Activated T-helper 1 cell treated with Interleukin-2 at 50 U/mL for 16 hours (primary cell): Measurements from ENCODE around the gene DBR1.

Experiments used
- DNase-seq: peaks from one replicate; pipeline ENCODE4 v3.0.0-alpha.2; 2020; ENCODE audit warnings: low read depth

DBR1 gene

GRCh38 chr3:138174421-138175131, at the start of gene DBR1:
TSS of gene DBR1 (minus strand) at chr3:138174921. CDS start at chr3:138174795, 126 bp downstream.
- DNase-seq: peak; percentile 55

- DNase-seq: no peak
Observed at GRCh38 chr3:138222942-138223287, 48.2 kb upstream of the DBR1 start.

- DNase-seq: no peak
Observed at GRCh38 chr3:138222131-138222941, 47.6 kb upstream of the DBR1 start.

GRCh38 chr3:138220788-138221187, 46.1 kb upstream of the DBR1 start:
- DNase-seq: no peak

GRCh38 chr3:138220242-138220641, 45.5 kb upstream of the DBR1 start:
- DNase-seq: no peak

- no peak for DNase-seq
Observed at GRCh38 chr3:138219255-138219654, 44.5 kb upstream of the DBR1 start.

- no peak for DNase-seq
Observed at GRCh38 chr3:138213398-138214085, 38.8 kb upstream of the DBR1 start.

GRCh38 chr3:138210528-138210927, 35.8 kb upstream of the DBR1 start:
- DNase-seq: no peak

GRCh38 chr3:138206196-138206595, 31.5 kb upstream of the DBR1 start:
- DNase-seq: no peak

GRCh38 chr3:138205527-138205926, 30.8 kb upstream of the DBR1 start:
- DNase-seq: no peak

- DNase-seq: no peak
Observed at GRCh38 chr3:138203938-138204337, 29.2 kb upstream of the DBR1 start.

- DNase-seq: no peak
Observed at GRCh38 chr3:138202945-138203701, 28.4 kb upstream of the DBR1 start.

GRCh38 chr3:138200424-138200823, 25.7 kb upstream of the DBR1 start:
- no peak for DNase-seq

GRCh38 chr3:138199851-138200250, 25.1 kb upstream of the DBR1 start:
- DNase-seq: no peak

- no peak for DNase-seq
Observed at GRCh38 chr3:138197524-138197923, 22.8 kb upstream of the DBR1 start.

GRCh38 chr3:138197058-138197457, 22.3 kb upstream of the DBR1 start:
- DNase-seq: no peak

GRCh38 chr3:138196023-138196422, 21.3 kb upstream of the DBR1 start:
- no peak for DNase-seq

- DNase-seq: no peak
Observed at GRCh38 chr3:138195481-138195880, 20.8 kb upstream of the DBR1 start.

- no peak for DNase-seq
Observed at GRCh38 chr3:138188013-138188730, 13.5 kb upstream of the DBR1 start.

- DNase-seq: peak; percentile 15
Observed at GRCh38 chr3:138187296-138188012, 12.7 kb upstream of the DBR1 start, which contains the start of gene ARMC8. TSS of gene ARMC8 (plus strand) at chr3:138187301. CDS start at chr3:138187555, 254 bp downstream.

- DNase-seq: peak; percentile 82
Observed at GRCh38 chr3:138186803-138187295, 12.1 kb upstream of the DBR1 start.
